ENCODE data around the gene RNF5. TPM values are rescaled to one million over a fixed set of nuclear protein-coding genes. Genes with fewer than 3 reads are reported as not detected.

RNF5 gene
- total and polyA plus RNA-seq, 2 of the 4 experiments (the other 2 are of a cell fraction): 18.8 to 41.4 TPM

DNA sequence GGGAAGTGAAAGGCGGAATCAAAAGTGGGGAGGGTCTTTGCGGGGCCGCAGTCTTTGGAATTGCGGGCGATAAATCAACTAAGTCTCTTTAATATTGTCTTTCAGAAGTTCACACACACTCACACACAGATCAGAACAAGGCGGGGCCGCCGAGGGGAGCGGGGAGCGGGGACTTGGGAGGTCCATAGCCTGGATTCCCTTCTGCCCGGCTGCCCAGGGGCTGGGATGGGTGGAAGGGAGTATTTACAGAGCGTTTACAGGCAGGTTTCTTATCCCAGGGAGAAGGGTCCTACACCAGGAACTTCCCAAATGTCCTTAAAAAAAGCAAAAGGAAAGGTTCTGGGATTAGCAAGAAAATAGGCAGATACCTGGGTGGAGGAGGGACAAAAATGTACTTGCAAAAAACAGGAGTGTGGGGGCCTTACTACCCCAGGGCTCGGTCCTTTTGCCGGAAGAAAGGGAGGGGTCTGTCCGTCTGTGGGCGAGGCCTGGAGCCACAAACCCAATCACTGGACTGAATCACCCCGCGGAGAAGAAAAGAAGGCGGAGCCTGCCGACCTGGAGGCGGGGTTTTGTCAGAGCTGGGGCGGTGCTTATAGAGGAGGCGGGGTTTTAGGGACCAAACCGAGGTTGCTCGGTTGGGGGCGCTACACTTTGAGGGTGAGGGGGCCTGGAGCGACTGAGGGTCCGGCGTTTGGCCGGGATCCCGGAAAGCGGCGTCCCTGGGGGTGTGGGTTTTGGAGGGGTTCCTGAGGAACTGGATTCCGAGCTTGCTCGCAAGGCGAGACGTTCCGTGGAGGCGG, 29.7 kb upstream of the RNF5 start (continued):
- no peak for TF ChIP-seq MXI1 (IDR thresholded peaks at IDR 0.05; ENCODE audit: borderline replicate concordance, low read depth, low read length)

DNA sequence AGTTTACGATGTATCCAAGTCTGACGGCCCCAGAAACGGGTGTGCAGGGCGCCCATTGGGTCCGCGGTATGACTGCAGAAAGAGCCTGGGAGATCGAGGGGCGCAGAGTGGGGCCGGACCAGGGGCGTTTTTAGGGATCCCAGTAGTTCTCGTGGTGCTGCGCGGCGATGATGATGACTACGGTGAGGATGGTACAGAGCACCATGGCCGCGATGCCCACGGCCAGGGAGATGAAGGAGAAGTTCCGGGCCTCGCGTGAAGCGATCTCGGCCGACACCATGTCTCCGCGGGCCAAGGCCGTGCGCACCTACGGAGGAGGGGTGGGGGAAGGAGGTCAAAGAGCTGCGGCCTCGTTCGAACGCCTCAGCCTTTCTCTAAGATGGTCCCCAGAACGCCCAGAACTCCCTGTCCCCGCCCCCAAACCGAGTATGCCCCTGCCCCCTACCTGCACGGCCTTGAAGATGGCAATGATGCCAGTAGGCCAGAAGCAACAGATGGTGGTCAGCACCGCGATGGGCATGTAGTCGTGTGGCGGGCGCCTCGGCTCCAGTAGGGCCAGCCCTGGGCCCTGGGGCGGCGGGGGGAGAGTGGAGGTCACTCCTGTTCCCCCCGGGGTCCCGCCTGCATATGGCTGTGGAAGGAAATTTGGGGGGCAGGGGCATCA, 29.0 kb upstream of the RNF5 start:
- intact Hi-C loops (cut with micrococcal nuclease): no loop called here
- Histone ChIP-seq H3K79me1 (ENCODE audit: low read depth in 1 of 2, low read length in 2 of 2) (peaks cover 0 to 17% of the 10 kb centered on the region in 2 experiments; a peak in 2 of 4 replicates), H3K4me1 (ENCODE audit: control insufficient read depth, insufficient read depth, low read length) (peaks cover 19% of the 10 kb centered on the region), H3K9ac (ENCODE audit: low read depth, low read length) (no peak overlapping the region), H3K14ac (replicated peaks; ENCODE audit: low read depth, low read length) (no peak overlapping the region), H3K27me3 (ENCODE audit: control insufficient read depth, insufficient read depth, low read length) (peaks cover 26% of the 10 kb centered on the region), H2AK5ac (ENCODE audit: low read depth, low read length) (no peak overlapping the region), H2AFZ (replicated peaks; ENCODE audit: low read length, poor library complexity) (peak overlapping the region; percentile 18), H2BK5ac (ENCODE audit: low read depth, low read length, poor library complexity, severe bottlenecking) (no peak overlapping the region), H3K4me3 (ENCODE audit: insufficient read depth, low read depth, low read length) (no peak overlapping the region), H2BK15ac (ENCODE audit: low read depth, low read length) (no peak overlapping the region), H3K9me3 (ENCODE audit: control insufficient read depth, insufficient read depth, low read length) (peaks cover 2% of the 10 kb centered on the region; the same call in 1 of the 2 replicates), H3K56ac (ENCODE audit: extremely low read depth, insufficient read depth, low read length) (no peak overlapping the region), H4K20me1 (ENCODE audit: insufficient read depth, low read length) (no peaks in the 10 kb centered on the region), H2BK20ac (ENCODE audit: low read depth, low read length) (no peak overlapping the region), H3K9me1 (ENCODE audit: insufficient read depth, low read length) (0 out of 2 replicates have a peak, but pooled peaks cover 4% of the 10 kb centered on the region), H3K18ac (ENCODE audit: low read depth, low read length) (no peak overlapping the region), H4K5ac (ENCODE audit: low read depth, low read length) (no peak overlapping the region), H3K36me3 (ENCODE audit: control insufficient read depth, insufficient read depth, low read length) (peaks cover 2% of the 10 kb centered on the region; the same call in 1 of the 2 replicates), H4K91ac (ENCODE audit: insufficient read depth, low read depth, low read length) (no peak overlapping the region), H3K4ac (ENCODE audit: low read depth, low read length) (no peak overlapping the region), H4K8ac (ENCODE audit: low read depth in 2 of 2, low read length in 2 of 2) (no peak overlapping the region), H3K27ac (ENCODE audit: insufficient read depth, low read length) (no peak overlapping the region), H2BK120ac (ENCODE audit: low read depth, low read length) (no peak overlapping the region), H3K4me2 (ENCODE audit: low read depth, low read length) (no peak overlapping the region), H2AK9ac (replicated peaks; ENCODE audit: low read depth, low read length, poor library complexity) (no peak overlapping the region), H3K23ac (ENCODE audit: low read depth, low read length) (no peak overlapping the region)
- no TSS peak for BruUV-seq (replicated peaks)
- no peak for ATAC-seq (ENCODE audit: low read depth)
- DNase-seq: no peak
- 39% methylated on average over 11 of the region's 47 CpGs; no CpG with 5 or more reads in 1 of the 2 experiments for WGBS, 2 experiments (ENCODE audit: extremely low coverage in 2 of 2, insufficient read length in 1 of 2)
- dilution Hi-C loops (cut with HindIII; ENCODE audit: low sequenced_read_pairs, unreplicated experiment): no loop called here
- ChIA-PET CTCF (no interaction called here), POLR2A (ENCODE audit: unreplicated experiment) (no interaction called here)
- in situ Hi-C loops (cut with MboI; ENCODE audit: low sequenced_read_pairs): no loop called here
- TF ChIP-seq CHD1 (IDR thresholded peaks at IDR 0.05; ENCODE audit: low read depth, low read length) (no peak), USF2 (IDR thresholded peaks at IDR 0.05; ENCODE audit: low read depth, low read length) (no peak), BHLHE40 (IDR thresholded peaks at IDR 0.05; ENCODE audit: low read depth, low read length) (no peak), RFX5 (IDR thresholded peaks at IDR 0.05; ENCODE audit: low read depth, low read length) (no peak), CEBPB (IDR thresholded peaks at IDR 0.05; ENCODE audit: low read depth, low read length) (no peak), CTCF (conservative IDR thresholded peaks at IDR 0.05; ENCODE audit: low read depth, low read length) (no peak), RAD21 (IDR thresholded peaks at IDR 0.05; ENCODE audit: low read length) (no peak), RCOR1 (IDR thresholded peaks at IDR 0.05; ENCODE audit: insufficient replicate concordance, low read length) (no peak), MAFK (IDR thresholded peaks at IDR 0.05; ENCODE audit: low read depth, low read length) (no peak), MXI1 (IDR thresholded peaks at IDR 0.05; ENCODE audit: borderline replicate concordance, low read depth, low read length) (no peak)
- TF ChIP-seq, protein P1, sequence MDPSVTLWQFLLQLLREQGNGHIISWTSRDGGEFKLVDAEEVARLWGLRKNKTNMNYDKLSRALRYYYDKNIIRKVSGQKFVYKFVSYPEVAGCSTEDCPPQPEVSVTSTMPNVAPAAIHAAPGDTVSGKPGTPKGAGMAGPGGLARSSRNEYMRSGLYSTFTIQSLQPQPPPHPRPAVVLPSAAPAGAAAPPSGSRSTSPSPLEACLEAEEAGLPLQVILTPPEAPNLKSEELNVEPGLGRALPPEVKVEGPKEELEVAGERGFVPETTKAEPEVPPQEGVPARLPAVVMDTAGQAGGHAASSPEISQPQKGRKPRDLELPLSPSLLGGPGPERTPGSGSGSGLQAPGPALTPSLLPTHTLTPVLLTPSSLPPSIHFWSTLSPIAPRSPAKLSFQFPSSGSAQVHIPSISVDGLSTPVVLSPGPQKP (IDR thresholded peaks at IDR 0.05; ENCODE audit: borderline replicate concordance, low read depth, low read length): no peak

Data from IMR-90 (cell line).